ENCODE results near the gene SLC6A12.

The SLC6A12 gene

DNA sequence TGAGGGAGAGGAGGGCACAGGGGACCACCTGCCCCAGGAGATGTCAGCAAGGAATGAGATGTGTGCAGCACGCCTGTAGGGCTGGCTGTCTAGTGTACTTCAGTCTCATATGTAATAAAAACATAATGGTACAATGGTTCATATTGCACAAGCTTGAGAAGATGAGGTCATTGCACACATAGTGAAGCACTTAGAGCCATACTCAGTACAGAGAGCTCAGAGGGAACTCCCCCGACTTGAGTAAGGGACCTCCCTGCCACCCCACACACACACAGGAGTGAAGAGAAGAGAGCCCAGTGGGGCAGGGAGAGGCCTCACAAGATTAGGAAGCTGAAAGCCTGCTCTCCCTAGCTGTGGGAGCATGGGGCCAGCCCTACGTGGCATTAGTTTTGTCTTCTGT lies 61.5 kb downstream of the SLC6A12 start:
- Mint-ChIP-seq H3K27ac (no peak overlapping the region), H3K27me3 (ENCODE audit: low read depth) (peaks cover 7% of the 10 kb centered on the region), H3K4me3 (no peak overlapping the region), H3K9me3 (no peaks in the 10 kb centered on the region), H3K36me3 (ENCODE audit: low read depth) (no peaks in the 10 kb centered on the region), H3K4me1 (ENCODE audit: low read depth) (no peaks in the 10 kb centered on the region)

- Mint-ChIP-seq H3K27ac (no peak overlapping the region), H3K4me1 (ENCODE audit: low read depth) (no peaks in the 10 kb centered on the region), H3K36me3 (ENCODE audit: low read depth) (no peaks in the 10 kb centered on the region), H3K9me3 (no peaks in the 10 kb centered on the region), H3K4me3 (no peak overlapping the region), H3K27me3 (ENCODE audit: low read depth) (peaks cover 7% of the 10 kb centered on the region)
Measured at GRCh38 chr12:151579-151978, 62.4 kb downstream of the SLC6A12 start.

DNA sequence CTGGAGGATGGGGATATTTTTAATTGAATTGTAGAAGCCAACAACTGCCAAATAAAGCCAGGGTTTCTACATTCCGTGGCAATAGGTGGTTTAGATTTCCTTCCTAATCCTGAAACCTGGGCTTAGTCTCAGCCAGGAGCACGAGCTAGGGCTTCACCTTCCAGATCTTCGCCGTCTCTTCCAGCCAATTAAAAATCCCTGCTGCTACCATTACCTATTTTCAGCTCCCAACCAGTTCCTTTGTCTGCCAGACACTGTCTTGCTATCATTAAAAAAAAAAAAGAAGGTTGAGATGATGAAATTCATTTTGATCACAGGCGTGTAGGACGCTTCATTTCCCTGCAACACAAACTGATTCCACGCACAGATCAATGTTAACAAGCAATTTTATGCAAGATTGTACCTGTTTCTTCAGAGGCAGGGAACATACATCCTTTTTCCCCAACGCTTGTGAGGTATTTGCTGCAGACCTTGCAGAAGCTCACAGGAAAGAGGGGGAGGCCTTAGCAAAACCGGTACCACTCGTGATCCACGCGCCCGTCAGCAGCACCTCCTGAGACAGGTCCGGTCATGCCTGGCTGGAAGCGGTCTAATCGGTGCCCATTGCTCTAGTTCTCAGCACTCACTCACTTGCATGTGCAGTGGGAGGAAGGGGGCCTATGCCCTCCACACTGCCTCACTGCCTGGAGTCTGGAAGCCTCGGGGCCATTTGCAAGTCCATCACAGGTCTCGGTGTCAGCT lies 65.1 kb downstream of the SLC6A12 start:
- H3K9me3 Mint-ChIP-seq, result no peaks in the 10 kb centered on the region
- H3K27ac Mint-ChIP-seq, result no peak overlapping the region
- no peaks in the 10 kb centered on the region for H3K36me3 Mint-ChIP-seq (ENCODE audit: low read depth)
- no peak overlapping the region for H3K4me3 Mint-ChIP-seq
- H3K27me3 Mint-ChIP-seq (ENCODE audit: low read depth), result peaks cover 7% of the 10 kb centered on the region
- peaks cover 9% of the 10 kb centered on the region for H3K4me1 Mint-ChIP-seq (ENCODE audit: low read depth)

DNA sequence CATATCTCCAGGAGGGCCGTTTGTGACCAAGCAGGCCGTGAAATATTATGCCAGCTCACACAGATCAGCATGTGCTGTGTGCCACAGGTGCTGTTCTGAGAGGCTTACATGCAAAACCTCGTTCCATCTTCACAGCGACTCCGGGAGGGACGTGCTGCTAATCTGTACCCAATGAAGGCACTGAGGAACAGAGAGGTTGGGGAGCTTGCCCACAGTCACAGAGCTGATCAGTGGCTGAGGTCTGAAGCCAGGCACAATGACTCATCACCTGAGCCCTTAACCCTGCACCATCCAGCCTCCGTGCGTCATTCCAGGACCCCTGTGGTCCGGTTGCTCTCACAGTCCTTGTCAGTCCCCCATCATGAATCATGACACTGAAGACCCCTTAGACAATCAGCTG lies 66.7 kb downstream of the SLC6A12 start:
- Mint-ChIP-seq H3K36me3 (ENCODE audit: low read depth) (no peaks in the 10 kb centered on the region), H3K9me3 (no peaks in the 10 kb centered on the region), H3K4me1 (ENCODE audit: low read depth) (peaks cover 9% of the 10 kb centered on the region), H3K27me3 (ENCODE audit: low read depth) (peaks cover 6% of the 10 kb centered on the region), H3K4me3 (no peak overlapping the region), H3K27ac (no peak overlapping the region)

DNA sequence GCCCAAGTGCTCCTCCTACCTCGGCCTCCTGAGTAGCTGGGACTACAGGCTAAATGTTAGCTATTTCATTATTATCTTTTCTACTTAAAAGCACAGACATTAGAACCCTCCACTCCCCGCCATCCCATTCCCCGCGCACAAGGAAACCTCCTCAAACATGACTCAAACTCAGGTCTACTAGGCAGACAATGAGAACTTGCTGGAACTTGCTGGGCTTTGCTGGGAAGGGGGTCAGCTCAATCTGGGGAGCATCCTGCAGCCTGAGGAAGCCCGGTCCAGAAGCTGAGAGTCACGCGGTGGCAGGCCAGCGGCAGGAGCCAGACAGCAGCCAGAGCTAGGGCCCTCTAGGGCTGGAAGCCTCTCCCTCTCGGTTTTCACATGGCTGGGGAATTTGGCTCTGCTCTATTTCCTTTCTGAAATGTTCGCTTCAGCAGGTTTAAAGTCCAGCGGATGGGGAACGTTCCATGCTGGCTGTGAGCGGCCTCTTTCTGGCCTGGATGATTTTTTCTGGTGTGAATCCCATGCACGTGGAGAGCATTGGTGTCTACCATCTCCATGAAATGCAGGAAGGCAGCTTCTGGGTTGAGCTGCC lies 68.5 kb downstream of the SLC6A12 start:
- Mint-ChIP-seq H3K9me3 (no peaks in the 10 kb centered on the region), H3K27me3 (ENCODE audit: low read depth) (peaks cover 11% of the 10 kb centered on the region), H3K27ac (no peak overlapping the region), H3K4me1 (ENCODE audit: low read depth) (peaks cover 9% of the 10 kb centered on the region), H3K36me3 (ENCODE audit: low read depth) (no peaks in the 10 kb centered on the region), H3K4me3 (no peak overlapping the region)

DNA sequence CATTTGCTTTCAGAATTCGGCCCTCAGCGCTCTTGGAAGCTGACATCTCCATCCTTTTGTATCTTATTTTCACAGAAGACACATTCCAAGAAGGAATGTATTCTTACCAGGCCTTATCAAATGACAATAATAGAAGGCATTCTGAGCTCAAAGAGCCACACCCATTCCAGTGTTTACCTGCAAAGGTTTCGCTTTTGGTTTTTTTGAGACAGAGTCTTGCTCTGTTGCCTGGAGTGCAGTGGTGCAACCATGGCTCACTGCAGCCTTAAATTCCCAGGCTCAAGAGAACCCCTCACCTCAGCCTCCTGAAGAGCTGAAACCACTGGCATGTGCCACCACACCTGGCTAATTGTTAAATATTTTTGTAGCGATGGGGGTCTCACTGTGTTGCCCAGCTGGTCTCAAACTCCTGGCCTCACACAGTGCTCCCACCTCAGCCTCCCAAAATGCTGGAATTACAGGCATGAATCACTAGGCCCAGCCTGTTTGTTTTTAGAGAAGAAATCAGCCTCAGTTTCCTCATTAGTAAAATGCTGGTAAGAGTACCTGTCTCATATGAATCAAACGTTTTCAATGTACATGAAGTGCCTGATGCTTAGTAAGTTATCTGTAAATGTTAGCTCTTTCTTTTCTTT lies 69.2 kb downstream of the SLC6A12 start:
- no peaks in the 10 kb centered on the region for H3K36me3 Mint-ChIP-seq (ENCODE audit: low read depth)
- no peak overlapping the region for H3K27ac Mint-ChIP-seq
- peak overlapping the region; percentile 17 for H3K4me3 Mint-ChIP-seq
- no peaks in the 10 kb centered on the region for H3K9me3 Mint-ChIP-seq
- peaks cover 9% of the 10 kb centered on the region for H3K4me1 Mint-ChIP-seq (ENCODE audit: low read depth)
- peaks cover 18% of the 10 kb centered on the region for H3K27me3 Mint-ChIP-seq (ENCODE audit: low read depth)

GRCh38 chr12:143964-144649 lies 69.8 kb downstream of the SLC6A12 start:
- Mint-ChIP-seq H3K4me3 (peak overlapping the region; percentile 17), H3K4me1 (ENCODE audit: low read depth) (peaks cover 9% of the 10 kb centered on the region), H3K36me3 (ENCODE audit: low read depth) (no peaks in the 10 kb centered on the region), H3K27me3 (ENCODE audit: low read depth) (peaks cover 24% of the 10 kb centered on the region), H3K27ac (no peak overlapping the region), H3K9me3 (no peaks in the 10 kb centered on the region)

GRCh38 chr12:140162-140561 lies 73.8 kb downstream of the SLC6A12 start:
- Mint-ChIP-seq H3K36me3 (ENCODE audit: low read depth) (no peaks in the 10 kb centered on the region), H3K4me3 (no peak overlapping the region), H3K27me3 (ENCODE audit: low read depth) (peaks cover 28% of the 10 kb centered on the region), H3K4me1 (ENCODE audit: low read depth) (peaks cover 7% of the 10 kb centered on the region), H3K27ac (no peak overlapping the region), H3K9me3 (no peaks in the 10 kb centered on the region)
